VCaP (cell line): ENCODE measurements around the gene UBE2E2.

ENCODE experiments used
- H3K27ac ChIP-seq: fragments of 450-650 bp; 2 replicates; pipeline ENCODE4 v1.5.1; 2017
- TF ChIP-seq, protein P1 (sequence below): fragments of 450-650 bp; conservative IDR thresholded peaks from 2 replicates; pipeline ENCODE4 v1.5.1; 2017; ENCODE audit warnings: mild to moderate bottlenecking, moderate library complexity

Gene UBE2E2

GRCh38 chr3:23440416-23441294 is 237.5 kb downstream of the UBE2E2 start:
- TF ChIP-seq, protein P1, sequence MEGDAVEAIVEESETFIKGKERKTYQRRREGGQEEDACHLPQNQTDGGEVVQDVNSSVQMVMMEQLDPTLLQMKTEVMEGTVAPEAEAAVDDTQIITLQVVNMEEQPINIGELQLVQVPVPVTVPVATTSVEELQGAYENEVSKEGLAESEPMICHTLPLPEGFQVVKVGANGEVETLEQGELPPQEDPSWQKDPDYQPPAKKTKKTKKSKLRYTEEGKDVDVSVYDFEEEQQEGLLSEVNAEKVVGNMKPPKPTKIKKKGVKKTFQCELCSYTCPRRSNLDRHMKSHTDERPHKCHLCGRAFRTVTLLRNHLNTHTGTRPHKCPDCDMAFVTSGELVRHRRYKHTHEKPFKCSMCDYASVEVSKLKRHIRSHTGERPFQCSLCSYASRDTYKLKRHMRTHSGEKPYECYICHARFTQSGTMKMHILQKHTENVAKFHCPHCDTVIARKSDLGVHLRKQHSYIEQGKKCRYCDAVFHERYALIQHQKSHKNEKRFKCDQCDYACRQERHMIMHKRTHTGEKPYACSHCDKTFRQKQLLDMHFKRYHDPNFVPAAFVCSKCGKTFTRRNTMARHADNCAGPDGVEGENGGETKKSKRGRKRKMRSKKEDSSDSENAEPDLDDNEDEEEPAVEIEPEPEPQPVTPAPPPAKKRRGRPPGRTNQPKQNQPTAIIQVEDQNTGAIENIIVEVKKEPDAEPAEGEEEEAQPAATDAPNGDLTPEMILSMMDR: no peak

DNA sequence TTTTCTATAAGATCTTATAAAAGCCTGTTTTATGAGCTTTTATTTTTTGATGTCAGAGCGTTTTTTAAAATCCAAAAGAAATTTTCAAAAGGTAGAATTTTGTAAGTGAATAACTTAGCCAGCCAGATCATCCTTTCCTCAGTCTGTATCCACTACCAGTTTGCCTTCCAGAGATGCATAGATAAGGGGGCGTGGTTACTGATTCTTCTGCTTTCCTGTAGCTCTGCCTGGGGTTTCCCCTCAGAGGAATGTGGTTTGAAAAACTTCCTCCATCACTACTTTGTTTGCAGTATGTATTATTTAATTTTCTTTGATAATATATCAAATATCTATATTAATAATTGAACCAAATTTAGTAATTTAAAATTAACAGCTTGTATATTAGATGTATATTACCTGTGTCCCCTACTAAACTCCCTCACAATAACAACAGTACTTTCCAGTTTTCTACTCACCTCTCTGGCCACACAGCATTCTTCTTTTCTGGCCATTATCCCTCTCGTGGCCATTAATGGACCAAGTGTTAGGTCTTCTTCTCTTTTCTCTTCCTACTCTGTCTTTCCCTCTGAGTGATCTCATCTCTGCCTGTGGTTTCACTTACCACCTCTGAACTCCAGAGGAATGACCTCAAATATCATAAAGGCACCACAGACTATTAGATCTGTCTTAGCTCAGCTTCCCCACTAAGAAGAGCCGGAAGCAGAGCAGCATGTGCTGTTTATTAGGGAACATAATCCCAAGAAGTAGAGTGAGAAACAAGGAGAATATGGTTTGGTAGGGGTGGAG is 239.7 kb downstream of the UBE2E2 start:
- no peak overlapping the region for H3K27ac ChIP-seq
- TF ChIP-seq, protein P1: no peak

More at GRCh38 chr3:23440416-23441294, 237.5 kb downstream of the UBE2E2 start:
- H3K27ac ChIP-seq: no peak overlapping the region

DNA sequence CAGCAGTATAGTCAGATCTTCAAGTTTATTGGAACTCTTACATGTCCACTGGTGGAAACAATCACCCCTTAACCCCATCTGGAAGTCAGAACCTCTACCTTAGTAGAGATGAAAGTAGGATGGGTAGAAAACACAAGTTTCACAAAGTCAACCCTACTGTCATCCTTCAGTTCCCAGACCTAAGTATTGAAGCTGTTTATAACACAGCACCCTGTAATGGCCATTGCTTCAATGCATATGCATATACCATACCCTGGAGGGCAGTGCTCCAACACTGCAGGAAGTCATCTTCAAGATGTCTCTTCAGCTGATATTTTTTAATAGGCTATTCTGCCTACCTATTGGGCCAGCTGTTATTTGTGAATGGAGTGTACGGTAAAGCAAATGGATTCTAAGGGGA is 241.3 kb downstream of the UBE2E2 start:
- no peak overlapping the region for H3K27ac ChIP-seq
- TF ChIP-seq, protein P1: no peak

- no peak overlapping the region for H3K27ac ChIP-seq
- TF ChIP-seq, protein P1: no peak
Measured at GRCh38 chr3:23446301-23446700, 243.2 kb downstream of the UBE2E2 start.

- TF ChIP-seq, protein P1: no peak
- no peak overlapping the region for H3K27ac ChIP-seq
Measured at GRCh38 chr3:23448998-23449537, 245.9 kb downstream of the UBE2E2 start.

DNA sequence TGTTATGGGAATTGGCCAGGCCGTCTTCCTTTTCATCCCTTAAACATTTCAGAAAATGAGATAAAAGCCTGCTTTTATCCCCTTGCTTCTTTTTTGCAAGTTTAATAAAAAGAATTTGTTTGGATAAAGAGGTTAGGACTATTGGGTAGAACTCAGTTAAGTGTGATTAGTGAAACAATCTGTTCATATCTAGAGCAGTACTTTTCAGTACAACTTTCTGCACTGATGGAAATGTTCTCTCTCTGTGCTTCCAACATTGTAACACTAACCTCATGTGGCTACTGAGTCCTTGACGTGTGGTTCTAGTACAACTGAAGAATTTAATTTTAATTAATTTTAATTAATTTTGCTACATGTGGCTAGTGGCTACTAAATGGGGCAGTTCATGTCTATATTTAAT is 246.9 kb downstream of the UBE2E2 start:
- TF ChIP-seq, protein P1: no peak
- H3K27ac ChIP-seq: no peak overlapping the region

GRCh38 chr3:23450806-23451205 is 247.7 kb downstream of the UBE2E2 start:
- no peak overlapping the region for H3K27ac ChIP-seq
- TF ChIP-seq, protein P1: no peak
